GM12878 (cell line): ENCODE data around the gene PHF1.

ENCODE experiments used
- ATF3 ChIP-seq: IDR thresholded peaks from 2 replicates; pipeline ENCODE4 v1.6.1; 2011; ENCODE audit warnings: low read depth, mild to moderate bottlenecking, low read length, moderate library complexity, borderline replicate concordance; ENCODE audit errors: extremely low read depth
- CBFB ChIP-seq: IDR thresholded peaks from 2 replicates; pipeline ENCODE4 v1.6.1; 2016; ENCODE audit warnings: antibody characterized with exemption, low read depth
- CEBPB ChIP-seq, 2 experiments: fragments of 150-350 bp in 1 of 2; IDR thresholded peaks; 2 replicates each; pipeline ENCODE4 v1.6.1; 2012 to 2014; ENCODE audit warnings: low read depth in 2 of 2, low read length in 2 of 2, borderline replicate concordance in 1 of 2, inconsistent platforms in 1 of 2
- NR2C2 ChIP-seq: IDR thresholded peaks from 2 replicates; pipeline ENCODE4 v1.6.1; 2011; ENCODE audit warnings: borderline replicate concordance, low read depth; ENCODE audit not compliant: control insufficient read depth, insufficient read length
- NRF1 ChIP-seq: conservative IDR thresholded peaks from 2 replicates; pipeline ENCODE4 v1.6.1; 2011; ENCODE audit warnings: mild to moderate bottlenecking, low read depth, low read length, improper control_type of control experiment
- POLR2A ChIP-seq: IDR thresholded peaks from 2 replicates; pipeline ENCODE4 v1.6.1; 2011; ENCODE audit warnings: low read depth, mild to moderate bottlenecking, low read length
- POLR2AphosphoS5 ChIP-seq: IDR thresholded peaks from 2 replicates; pipeline ENCODE4 v1.6.1; 2011; ENCODE audit warnings: mild to moderate bottlenecking, low read length, inconsistent platforms
- RFX5 ChIP-seq: IDR thresholded peaks from 2 replicates; pipeline ENCODE4 v1.6.1; 2011; ENCODE audit warnings: low read depth, low read length, improper control_type of control experiment
- SKIL ChIP-seq: fragments of 450-650 bp; IDR thresholded peaks from 2 replicates; pipeline ENCODE4 v1.6.1; 2017; ENCODE audit warnings: mild to moderate bottlenecking, low read depth, inconsistent platforms; ENCODE audit not compliant: poor library complexity, severe bottlenecking
- SP1 ChIP-seq: IDR thresholded peaks from one replicate; pipeline ENCODE4 v1.6.1; 2011; ENCODE audit warnings: low read depth, low read length
- YY1 ChIP-seq: IDR thresholded peaks from 2 replicates; pipeline ENCODE4 v1.6.1; 2011; ENCODE audit warnings: low read depth, mild to moderate bottlenecking, low read length
- TF ChIP-seq, protein P1 (sequence below), 3 experiments: IDR thresholded peaks in 2 of 3; conservative IDR thresholded peaks in 1 of 3; 2 replicates each; pipeline ENCODE4 v1.5.1; 2011; ENCODE audit warnings: low read depth in 3 of 3, low read length in 3 of 3, mild to moderate bottlenecking in 3 of 3, control low read depth in 2 of 3, moderate library complexity in 2 of 3, inconsistent platforms in 1 of 3, mixed read lengths in 1 of 3; ENCODE audit not compliant: control insufficient read depth in 2 of 3, insufficient read depth in 1 of 3; ENCODE audit errors: extremely low read depth in 1 of 3

DNA sequence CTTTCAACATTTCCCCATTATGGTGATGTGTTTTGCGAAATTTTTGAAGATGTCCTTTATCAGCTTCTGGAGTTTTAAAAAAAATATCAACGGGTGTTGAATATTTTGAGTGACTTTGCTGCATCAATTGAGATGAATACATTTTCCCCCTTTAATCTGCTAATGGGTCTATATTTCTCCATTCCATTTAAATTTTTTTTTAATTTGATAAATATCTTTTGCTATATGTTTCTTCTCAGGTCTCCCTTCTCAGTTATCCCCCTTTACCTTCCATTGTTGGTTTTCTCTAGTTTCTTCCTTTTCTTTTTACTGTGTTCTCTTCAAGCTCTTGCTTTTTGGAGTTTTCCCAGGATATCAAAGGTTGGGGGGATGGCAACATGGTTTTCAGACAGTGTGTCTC lies 20.6 kb upstream of the PHF1 start:
- no peak for TF ChIP-seq SP1
- no peak for TF ChIP-seq NRF1
- TF ChIP-seq, protein P1, sequence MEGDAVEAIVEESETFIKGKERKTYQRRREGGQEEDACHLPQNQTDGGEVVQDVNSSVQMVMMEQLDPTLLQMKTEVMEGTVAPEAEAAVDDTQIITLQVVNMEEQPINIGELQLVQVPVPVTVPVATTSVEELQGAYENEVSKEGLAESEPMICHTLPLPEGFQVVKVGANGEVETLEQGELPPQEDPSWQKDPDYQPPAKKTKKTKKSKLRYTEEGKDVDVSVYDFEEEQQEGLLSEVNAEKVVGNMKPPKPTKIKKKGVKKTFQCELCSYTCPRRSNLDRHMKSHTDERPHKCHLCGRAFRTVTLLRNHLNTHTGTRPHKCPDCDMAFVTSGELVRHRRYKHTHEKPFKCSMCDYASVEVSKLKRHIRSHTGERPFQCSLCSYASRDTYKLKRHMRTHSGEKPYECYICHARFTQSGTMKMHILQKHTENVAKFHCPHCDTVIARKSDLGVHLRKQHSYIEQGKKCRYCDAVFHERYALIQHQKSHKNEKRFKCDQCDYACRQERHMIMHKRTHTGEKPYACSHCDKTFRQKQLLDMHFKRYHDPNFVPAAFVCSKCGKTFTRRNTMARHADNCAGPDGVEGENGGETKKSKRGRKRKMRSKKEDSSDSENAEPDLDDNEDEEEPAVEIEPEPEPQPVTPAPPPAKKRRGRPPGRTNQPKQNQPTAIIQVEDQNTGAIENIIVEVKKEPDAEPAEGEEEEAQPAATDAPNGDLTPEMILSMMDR (IDR thresholded peaks at IDR 0.05 in 2 of 3, conservative IDR thresholded peaks at IDR 0.05 in 1 of 3; ENCODE audit: control insufficient read depth in 2 of 3, extremely low read depth in 1 of 3, insufficient read depth in 1 of 3, low read depth in 3 of 3, low read length in 3 of 3): no peak
- TF ChIP-seq CBFB: no peak
- TF ChIP-seq RFX5: no peak
- no peak for TF ChIP-seq SKIL
- TF ChIP-seq CEBPB (IDR thresholded peaks at IDR 0.05; ENCODE audit: borderline replicate concordance in 1 of 2, low read depth in 2 of 2, low read length in 2 of 2): no peak
- no peak for TF ChIP-seq ATF3
- TF ChIP-seq YY1: no peak
- TF ChIP-seq NR2C2: no peak
- no peak for TF ChIP-seq POLR2AphosphoS5
- no peak for TF ChIP-seq POLR2A
